Activated CD4-positive, alpha-beta T cell treated with anti-CD3 and anti-CD28 coated beads, Interleukin-2, amount 10 ng/mL, durations not matched to agents 24 days and 14 days (primary cell): ENCODE data around the gene C5orf22. TPM values are rescaled to one million over a fixed set of nuclear protein-coding genes. Genes with fewer than 3 reads are reported as not detected.
"Not testable (repeated sequence)": the region's sequence is repeated elsewhere in the genome, so short reads cannot be mapped to it uniquely, and the experiment has no call there.

Experiments used
- DNase-seq: peaks from one replicate; pipeline ENCODE4 v3.0.0; 2022
- H3K27ac Mint-ChIP-seq: one replicate; pipeline ENCODE4 v1.8.0; 2022; ENCODE audit warnings: mild to moderate bottlenecking, mixed read lengths
- H3K27me3 Mint-ChIP-seq: one replicate; pipeline ENCODE4 v1.8.0; 2022; ENCODE audit warnings: mixed read lengths
- H3K36me3 Mint-ChIP-seq: one replicate; pipeline ENCODE4 v1.8.0; 2022; ENCODE audit warnings: low read depth, mild to moderate bottlenecking, mixed read lengths
- H3K4me1 Mint-ChIP-seq: one replicate; pipeline ENCODE4 v1.8.0; 2021; ENCODE audit warnings: mixed read lengths
- H3K4me3 Mint-ChIP-seq: one replicate; pipeline ENCODE4 v1.8.0; 2022; ENCODE audit warnings: mild to moderate bottlenecking, moderate library complexity, mixed read lengths
- H3K9me3 Mint-ChIP-seq: one replicate; pipeline ENCODE4 v1.8.0; 2021; ENCODE audit warnings: mixed read lengths
- intact Hi-C: fragments of 100-400 bp; cut with micrococcal nuclease; formaldehyde crosslinking; loops from one replicate; pipeline ENCODE4 v1.15.1; 2023
- total RNA-seq: library from RNA; stranded (reverse); gene quantifications from 2 replicates; pipeline ENCODE4 v1.2.3, GENCODE V29; 2022

Gene C5orf22
- total RNA-seq, 1 donor from 2014 or later = 37.7 TPM

DNA sequence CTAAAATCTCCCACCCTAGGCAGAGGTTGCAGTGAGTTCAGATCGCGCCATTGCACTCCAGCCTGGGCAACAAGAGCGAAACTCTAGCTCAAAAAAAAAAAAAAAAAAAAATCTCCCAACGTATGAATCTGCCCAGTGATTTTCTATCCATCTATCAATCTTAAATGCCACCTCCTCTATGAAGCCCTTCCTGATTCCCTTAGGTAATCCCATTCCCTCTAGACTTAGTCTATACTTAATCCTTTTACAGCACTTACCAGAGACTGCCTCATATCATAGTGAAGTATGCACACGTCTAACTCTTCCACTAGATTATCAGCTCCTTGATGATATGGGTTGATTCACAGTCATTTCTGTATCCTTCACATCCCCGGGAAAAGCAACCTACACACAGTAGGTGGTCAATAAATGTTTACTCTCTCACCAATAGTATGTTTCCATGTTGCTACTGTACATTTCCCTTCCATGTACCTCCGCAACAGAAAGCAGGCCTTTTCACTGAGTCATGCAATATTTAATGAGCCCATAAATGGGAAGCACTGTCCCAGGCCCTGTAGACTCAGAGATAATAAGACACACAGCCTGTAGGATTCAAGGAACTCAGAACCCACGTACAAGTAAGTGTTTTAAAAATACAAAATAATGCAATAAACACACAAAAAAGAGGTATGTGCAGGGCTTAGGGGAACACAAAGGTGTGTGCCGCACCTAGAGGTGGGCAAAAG is 1.4 kb upstream of the C5orf22 start:
- intact Hi-C loops = loop anchor here (5.0 to 10.0 kb wide), 3 partner anchors 107 to 1054 kb away; partner anchors contain the start of genes PDZD2, SUB1 and ZFR
- Mint-ChIP-seq H3K4me1 (peaks cover 25% of the 10 kb centered on the region), H3K27ac (no peak overlapping the region), H3K4me3 (peak overlapping the region; percentile 91), H3K36me3 (peaks cover 60% of the 10 kb centered on the region), H3K9me3 (no peaks in the 10 kb centered on the region), H3K27me3 (no peaks in the 10 kb centered on the region)
- DNase-seq = peak; percentile 48

DNA sequence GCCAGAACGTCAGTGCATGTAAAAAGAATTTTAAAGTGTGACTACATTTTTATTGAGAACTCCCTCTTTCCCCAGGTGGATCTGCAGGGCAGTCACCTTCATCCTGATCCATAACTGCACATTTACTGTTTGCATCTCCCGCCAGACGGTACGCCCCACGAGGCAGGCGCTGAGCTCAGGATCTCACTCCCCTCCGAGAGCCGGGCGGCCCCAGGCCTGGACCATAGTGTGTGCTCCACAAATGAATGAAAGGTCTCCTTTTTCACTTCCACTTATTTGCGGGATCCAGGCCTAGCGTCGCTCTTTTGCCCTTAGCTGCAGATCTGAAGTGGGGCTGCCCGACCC is 586 bp upstream of the C5orf22 start:
- DNase-seq = peak; percentile 78
- peaks cover 27% of the 10 kb centered on the region for H3K4me1 Mint-ChIP-seq
- peak overlapping the region; percentile 96 for H3K27ac Mint-ChIP-seq
- no peaks in the 10 kb centered on the region for H3K9me3 Mint-ChIP-seq
- H3K27me3 Mint-ChIP-seq = no peaks in the 10 kb centered on the region
- H3K4me3 Mint-ChIP-seq = peak overlapping the region; percentile 91
- peaks cover 59% of the 10 kb centered on the region for H3K36me3 Mint-ChIP-seq
- intact Hi-C loops = loop anchor here (5.0 to 10.0 kb wide), 3 partner anchors 106 to 1053 kb away; partner anchors contain the start of genes PDZD2, SUB1 and ZFR

DNA sequence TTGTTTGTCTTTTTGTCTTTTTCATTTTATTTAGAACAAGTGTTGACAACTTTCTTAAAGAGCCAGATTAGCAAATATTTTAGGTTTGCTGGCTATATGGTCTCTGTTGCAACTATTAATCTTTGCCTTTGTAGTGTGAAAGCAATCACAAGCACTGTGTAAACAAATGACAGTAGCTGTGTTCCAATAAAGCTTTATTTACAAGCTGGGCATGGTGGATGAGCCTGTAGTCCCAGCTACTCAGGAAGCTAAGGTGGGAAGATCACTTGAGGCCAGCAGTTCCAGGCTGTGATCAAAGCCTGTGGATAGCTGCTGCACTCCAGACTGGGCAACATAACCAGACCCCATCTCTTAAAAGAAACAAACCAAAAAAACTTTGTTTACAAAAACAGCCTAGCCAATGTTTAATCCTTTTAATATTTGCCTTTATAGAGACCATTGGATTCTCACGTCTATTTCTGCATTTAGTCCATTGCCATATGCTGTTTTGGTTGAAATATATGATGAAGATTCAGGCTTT is 2.5 kb downstream of the C5orf22 start:
- DNase-seq = no peak
- Mint-ChIP-seq H3K4me3 (peak overlapping the region; percentile 91), H3K4me1 (peaks cover 27% of the 10 kb centered on the region), H3K36me3 (peaks cover 51% of the 10 kb centered on the region), H3K27me3 (no peaks in the 10 kb centered on the region), H3K27ac (no peak overlapping the region), H3K9me3 (no peaks in the 10 kb centered on the region)
- intact Hi-C loops = loop anchor here (5.0 to 10.0 kb wide), 3 partner anchors 103 to 1050 kb away; partner anchors contain the start of genes PDZD2, SUB1 and ZFR

DNA sequence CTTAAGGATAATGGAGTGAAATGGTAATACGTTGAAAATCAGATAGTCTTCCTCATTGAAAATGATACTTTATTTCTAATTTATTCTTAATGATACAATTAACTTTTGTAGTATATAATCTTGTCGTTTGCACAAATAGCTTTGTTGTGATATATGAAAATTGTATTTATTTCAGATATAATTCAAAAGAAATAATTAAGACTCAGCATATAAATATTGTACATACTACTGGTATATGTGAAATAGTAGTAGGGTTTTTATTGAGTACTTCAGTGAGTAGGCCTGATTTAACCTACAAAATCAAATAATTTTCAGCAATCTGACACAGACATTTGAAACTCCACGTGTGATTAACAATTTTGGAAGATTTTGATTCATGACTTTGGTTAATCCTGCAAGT is 4.8 kb downstream of the C5orf22 start:
- peaks cover 17% of the 10 kb centered on the region for H3K4me1 Mint-ChIP-seq
- intact Hi-C loops = loop anchor here (10.0 kb wide), 1 partner anchor 1048 kb away; the partner anchor contains the start of gene SUB1
- no peak overlapping the region for H3K27ac Mint-ChIP-seq
- H3K9me3 Mint-ChIP-seq = no peaks in the 10 kb centered on the region
- no peak overlapping the region for H3K4me3 Mint-ChIP-seq
- peaks cover 55% of the 10 kb centered on the region for H3K36me3 Mint-ChIP-seq
- DNase-seq = no peak
- no peaks in the 10 kb centered on the region for H3K27me3 Mint-ChIP-seq

DNA sequence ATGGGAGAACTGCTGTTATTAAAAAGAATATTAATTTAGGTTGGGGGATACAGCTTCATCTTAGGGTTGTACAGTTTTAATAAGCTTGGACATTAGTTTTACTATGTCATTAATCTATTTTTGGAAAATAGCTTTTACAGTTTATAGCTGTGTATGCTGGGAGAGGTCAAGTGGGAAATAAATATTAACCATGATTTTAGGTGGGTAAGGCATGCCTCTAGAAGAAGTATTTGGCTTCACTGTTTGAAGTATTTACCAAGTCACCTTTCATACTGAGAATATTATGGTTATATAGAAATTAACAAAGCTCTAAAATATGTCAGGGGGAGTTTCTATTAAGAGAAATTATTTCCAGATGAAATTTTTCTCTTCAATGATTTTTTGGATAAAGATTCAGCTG is 5.2 kb downstream of the C5orf22 start:
- peaks cover 54% of the 10 kb centered on the region for H3K36me3 Mint-ChIP-seq

DNA sequence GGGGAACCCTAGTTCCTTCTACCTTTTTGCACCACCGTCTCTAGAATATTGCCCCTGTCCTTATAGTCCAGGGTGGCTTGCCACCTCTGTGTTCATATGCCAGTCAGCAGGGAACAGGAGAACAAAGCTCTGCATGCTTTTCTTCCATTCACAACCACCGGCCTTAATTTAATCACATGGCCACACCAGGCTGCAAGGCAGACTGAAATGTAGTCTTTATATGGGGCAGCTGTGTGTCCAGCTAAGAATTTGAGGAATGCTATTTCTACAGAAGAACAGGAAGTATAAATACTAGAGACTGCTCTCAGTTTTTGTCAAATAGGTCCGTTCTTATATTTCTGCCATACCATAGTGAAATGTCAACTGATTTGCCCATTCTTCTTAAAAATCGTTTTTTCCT is 5.8 kb downstream of the C5orf22 start:
- no peaks in the 10 kb centered on the region for H3K27me3 Mint-ChIP-seq
- H3K36me3 Mint-ChIP-seq = peaks cover 58% of the 10 kb centered on the region
- H3K9me3 Mint-ChIP-seq = no peaks in the 10 kb centered on the region
- H3K27ac Mint-ChIP-seq = no peak overlapping the region
- peaks cover 17% of the 10 kb centered on the region for H3K4me1 Mint-ChIP-seq
- no peak overlapping the region for H3K4me3 Mint-ChIP-seq
- DNase-seq = peak; percentile 29
- intact Hi-C loops = loop anchor here (10.0 kb wide), 1 partner anchor 1047 kb away; the partner anchor contains the start of gene SUB1

More for the DNA sequence above, 5.2 kb downstream of the C5orf22 start:
- intact Hi-C loops = loop anchor here (10.0 kb wide), 1 partner anchor 1047 kb away; the partner anchor contains the start of gene SUB1
- no peak for DNase-seq
- Mint-ChIP-seq H3K27ac (no peak overlapping the region), H3K4me3 (no peak overlapping the region), H3K27me3 (no peaks in the 10 kb centered on the region), H3K9me3 (no peaks in the 10 kb centered on the region), H3K4me1 (peaks cover 17% of the 10 kb centered on the region)

DNA sequence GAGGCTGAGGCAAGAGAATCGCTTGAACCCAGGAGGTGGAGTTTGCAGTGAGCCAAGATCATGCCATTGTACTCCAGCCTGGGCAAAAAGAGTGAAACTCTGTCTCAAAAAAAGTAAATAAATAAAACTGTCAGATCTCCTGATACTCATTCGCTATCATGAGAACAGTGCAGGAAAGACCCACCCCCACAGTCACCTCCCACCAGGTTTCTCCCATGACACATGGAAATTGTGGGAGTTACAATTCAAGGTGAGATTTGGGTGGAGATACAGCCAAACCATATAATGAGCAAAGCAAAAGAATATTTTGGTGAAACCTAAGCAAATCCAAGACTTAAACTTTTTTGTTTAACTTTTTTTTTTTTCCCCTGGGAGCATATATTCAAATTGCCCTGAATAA is 17.0 kb downstream of the C5orf22 start:
- H3K4me1 Mint-ChIP-seq, intact Hi-C loops, H3K27ac Mint-ChIP-seq, DNase-seq, H3K9me3 Mint-ChIP-seq, H3K4me3 Mint-ChIP-seq, H3K27me3 Mint-ChIP-seq: not testable (repeated sequence)
- H3K36me3 Mint-ChIP-seq = peaks cover 71% of the 10 kb centered on the region

DNA sequence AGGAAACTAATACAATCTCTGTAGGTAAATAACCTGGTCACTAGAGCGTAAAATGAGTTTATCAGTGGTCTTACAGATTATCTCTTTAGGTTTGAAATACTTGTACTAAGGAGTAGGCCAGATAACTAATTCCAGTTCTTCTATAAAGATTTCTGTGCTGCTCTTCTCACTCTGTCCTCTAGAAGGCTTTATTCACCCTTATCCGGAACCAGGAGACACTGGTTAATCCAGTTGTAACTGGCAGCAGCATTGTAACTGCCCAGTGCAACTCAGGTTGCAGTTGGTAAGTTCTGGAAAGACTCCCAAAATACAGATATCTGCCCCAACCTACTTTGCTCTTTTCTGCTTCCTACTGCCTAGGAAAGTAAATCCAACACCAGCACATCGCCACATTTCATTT is 19.8 kb downstream of the C5orf22 start:
- Mint-ChIP-seq H3K27ac (no peak overlapping the region), H3K27me3 (no peaks in the 10 kb centered on the region), H3K36me3 (peaks cover 75% of the 10 kb centered on the region)

DNA sequence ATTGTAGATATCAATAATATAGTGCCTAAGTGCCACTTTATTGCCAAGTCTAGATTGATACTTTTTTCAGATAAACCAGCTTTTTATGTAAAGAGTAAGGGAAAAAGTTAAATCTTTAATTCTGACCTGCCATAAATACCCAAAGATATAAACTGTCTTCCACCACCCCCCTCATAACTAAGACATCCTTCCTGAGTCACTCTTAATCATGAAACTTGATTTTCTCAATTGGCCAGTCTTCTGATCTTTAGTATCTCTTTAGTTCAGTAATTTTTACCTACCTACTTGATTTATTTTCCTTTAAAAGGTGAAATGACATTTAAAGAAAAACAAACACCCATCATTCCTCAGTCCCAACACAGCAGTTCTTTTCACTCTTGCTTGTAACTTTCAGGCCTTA is 21.8 kb downstream of the C5orf22 start:
- H3K4me3 Mint-ChIP-seq = no peak overlapping the region
- no peak for DNase-seq
- no peaks in the 10 kb centered on the region for H3K27me3 Mint-ChIP-seq
- H3K36me3 Mint-ChIP-seq = peaks cover 62% of the 10 kb centered on the region
- H3K27ac Mint-ChIP-seq = no peak overlapping the region
- peaks cover 6% of the 10 kb centered on the region for H3K4me1 Mint-ChIP-seq
- intact Hi-C loops = no loop called here
- H3K9me3 Mint-ChIP-seq = no peaks in the 10 kb centered on the region

More for the DNA sequence above, 19.8 kb downstream of the C5orf22 start:
- Mint-ChIP-seq H3K9me3 (no peaks in the 10 kb centered on the region), H3K4me3 (no peak overlapping the region), H3K4me1 (peaks cover 10% of the 10 kb centered on the region)
- intact Hi-C loops = no loop called here
- DNase-seq = no peak

DNA sequence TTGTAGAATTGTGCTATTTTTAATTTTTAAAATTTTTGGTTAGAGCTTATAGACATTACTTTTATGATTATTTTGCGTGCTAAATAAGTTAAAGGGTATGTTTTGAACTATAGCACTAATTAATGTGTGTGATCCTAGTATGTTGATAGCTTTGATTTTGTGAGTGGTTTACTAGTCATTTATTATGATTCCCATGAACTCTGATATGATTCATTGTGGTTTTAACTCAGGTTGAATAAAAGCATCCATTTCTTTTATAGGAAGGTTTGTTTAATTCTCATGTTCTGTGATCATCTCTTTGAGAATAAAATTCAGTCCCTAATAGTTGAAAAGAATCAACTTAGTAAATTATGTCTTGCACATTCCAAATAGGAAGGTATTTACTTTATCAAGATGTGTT is 22.5 kb downstream of the C5orf22 start:
- no peak for DNase-seq
- Mint-ChIP-seq H3K4me3 (no peak overlapping the region), H3K4me1 (peaks cover 3% of the 10 kb centered on the region), H3K27me3 (no peaks in the 10 kb centered on the region), H3K27ac (no peak overlapping the region), H3K36me3 (peaks cover 57% of the 10 kb centered on the region), H3K9me3 (no peaks in the 10 kb centered on the region)
- intact Hi-C loops = no loop called here

DNA sequence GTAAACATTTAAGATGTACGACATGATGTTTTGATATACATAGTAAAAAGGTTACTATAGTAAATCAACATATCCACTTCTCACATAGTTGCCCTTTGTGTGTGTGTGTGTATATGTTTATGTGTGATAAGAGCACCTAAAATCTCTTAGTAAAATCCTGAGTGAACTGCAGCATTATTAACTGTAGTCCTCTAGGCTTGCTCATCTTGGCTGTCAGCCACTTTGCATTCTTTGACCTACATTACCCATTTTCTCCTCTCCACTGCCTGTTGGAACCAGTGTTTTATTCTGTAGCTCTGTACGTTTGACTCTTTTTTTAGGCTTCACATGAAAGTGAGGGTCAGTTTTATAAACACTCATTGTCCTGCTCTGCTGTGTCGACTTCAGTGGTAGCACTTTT is 24.4 kb downstream of the C5orf22 start:
- intact Hi-C loops = no loop called here
- Mint-ChIP-seq H3K4me3 (no peak overlapping the region), H3K4me1 (peaks cover 3% of the 10 kb centered on the region), H3K27me3 (no peaks in the 10 kb centered on the region), H3K36me3 (peaks cover 49% of the 10 kb centered on the region), H3K27ac (no peak overlapping the region), H3K9me3 (no peaks in the 10 kb centered on the region)
- DNase-seq = no peak

DNA sequence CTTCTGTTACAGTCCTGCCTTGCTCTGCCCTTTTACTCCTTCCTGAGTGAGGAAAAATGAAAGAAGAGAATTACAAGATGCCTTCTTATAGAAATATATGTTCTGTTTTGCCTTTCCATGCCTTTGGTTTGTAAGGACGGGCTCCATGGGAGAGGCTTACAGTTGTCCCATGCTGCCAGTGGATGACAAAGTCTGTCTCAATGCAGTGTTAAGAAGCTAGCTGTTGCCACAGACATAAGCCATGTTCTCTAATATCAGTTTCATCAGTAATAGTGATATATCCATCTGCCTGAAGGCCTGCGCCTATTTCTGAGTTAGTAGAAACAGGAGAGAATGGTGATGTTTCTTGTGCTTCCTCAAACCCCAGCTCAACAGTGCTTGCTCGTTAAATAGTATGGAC is 27.8 kb downstream of the C5orf22 start:
- Mint-ChIP-seq H3K27ac (no peak overlapping the region), H3K9me3 (peaks cover 3% of the 10 kb centered on the region), H3K36me3 (peaks cover 24% of the 10 kb centered on the region), H3K27me3 (no peaks in the 10 kb centered on the region), H3K4me3 (no peak overlapping the region), H3K4me1 (peaks cover 2% of the 10 kb centered on the region)
- intact Hi-C loops = no loop called here
- no peak for DNase-seq

DNA sequence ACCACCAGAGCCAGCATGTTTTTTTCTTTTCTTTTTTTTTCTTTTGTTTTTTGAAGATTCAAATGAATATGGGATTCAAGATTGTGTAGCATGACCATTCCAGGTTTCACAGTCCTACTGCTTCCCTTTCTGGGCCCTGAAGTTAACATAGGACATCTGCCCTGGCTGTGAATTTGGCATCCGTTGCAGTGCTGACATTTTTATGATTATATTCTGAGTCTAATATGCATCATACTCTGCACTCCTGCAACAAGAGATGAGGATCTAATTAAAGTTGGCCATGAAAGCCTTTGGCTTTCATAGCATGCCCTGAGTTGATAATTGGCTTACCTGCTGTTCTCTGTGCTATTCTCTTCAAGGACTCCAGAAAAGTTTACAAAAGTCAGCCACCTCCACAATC is 29.8 kb downstream of the C5orf22 start:
- peaks cover 12% of the 10 kb centered on the region for H3K9me3 Mint-ChIP-seq
- H3K36me3 Mint-ChIP-seq = peaks cover 7% of the 10 kb centered on the region
- peaks cover 2% of the 10 kb centered on the region for H3K4me1 Mint-ChIP-seq
- no peak overlapping the region for H3K4me3 Mint-ChIP-seq
- H3K27ac Mint-ChIP-seq = no peak overlapping the region
- DNase-seq = no peak
- H3K27me3 Mint-ChIP-seq = no peaks in the 10 kb centered on the region
- intact Hi-C loops = no loop called here

DNA sequence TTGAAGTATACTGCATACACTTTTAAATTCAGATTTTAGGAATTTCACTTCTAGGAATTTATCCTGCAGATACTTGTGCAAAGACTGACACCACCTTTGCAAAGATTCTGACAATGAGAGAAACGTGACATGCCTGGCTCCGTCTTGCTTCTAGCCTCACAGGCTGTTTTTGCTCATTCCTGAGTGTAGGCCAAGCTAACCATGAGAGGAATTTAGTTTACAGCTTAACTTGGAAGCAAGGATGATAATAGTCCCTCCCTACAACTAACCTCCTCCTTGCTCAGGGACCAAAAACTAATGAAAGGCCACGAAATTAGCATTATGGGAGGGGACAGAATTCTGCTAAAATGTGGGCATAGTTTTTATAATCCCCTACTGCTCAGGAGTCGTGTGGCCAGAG is 31.1 kb downstream of the C5orf22 start:
- DNase-seq = no peak
- H3K27me3 Mint-ChIP-seq = no peaks in the 10 kb centered on the region
- peaks cover 12% of the 10 kb centered on the region for H3K9me3 Mint-ChIP-seq
- H3K36me3 Mint-ChIP-seq = peaks cover under 1% of the 10 kb centered on the region
- no peak overlapping the region for H3K4me3 Mint-ChIP-seq
- intact Hi-C loops = no loop called here
- peaks cover under 1% of the 10 kb centered on the region for H3K4me1 Mint-ChIP-seq
- no peak overlapping the region for H3K27ac Mint-ChIP-seq
